ENCODE results near the gene PRKCH.

DNA sequence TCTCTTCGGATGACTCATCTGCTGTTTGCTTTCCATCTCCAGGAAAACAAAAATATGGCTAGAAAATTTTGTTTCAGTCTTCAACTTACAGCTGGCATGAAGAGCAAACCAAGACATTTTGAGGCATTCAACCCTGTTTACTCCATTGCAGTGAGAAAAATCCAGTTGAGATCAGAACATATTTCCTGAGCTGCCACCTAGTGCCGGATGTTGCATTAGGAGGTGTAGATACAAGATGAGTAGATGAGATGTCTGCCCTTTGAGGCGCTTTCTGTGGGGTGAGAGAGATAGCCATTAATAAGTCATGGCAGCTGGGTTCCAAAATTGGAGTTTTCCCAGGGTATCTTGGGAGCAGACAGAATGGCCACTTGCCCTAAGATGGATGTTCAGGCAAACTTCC is 171.1 kb downstream of the PRKCH start:
- TF ChIP-seq, protein P1, sequence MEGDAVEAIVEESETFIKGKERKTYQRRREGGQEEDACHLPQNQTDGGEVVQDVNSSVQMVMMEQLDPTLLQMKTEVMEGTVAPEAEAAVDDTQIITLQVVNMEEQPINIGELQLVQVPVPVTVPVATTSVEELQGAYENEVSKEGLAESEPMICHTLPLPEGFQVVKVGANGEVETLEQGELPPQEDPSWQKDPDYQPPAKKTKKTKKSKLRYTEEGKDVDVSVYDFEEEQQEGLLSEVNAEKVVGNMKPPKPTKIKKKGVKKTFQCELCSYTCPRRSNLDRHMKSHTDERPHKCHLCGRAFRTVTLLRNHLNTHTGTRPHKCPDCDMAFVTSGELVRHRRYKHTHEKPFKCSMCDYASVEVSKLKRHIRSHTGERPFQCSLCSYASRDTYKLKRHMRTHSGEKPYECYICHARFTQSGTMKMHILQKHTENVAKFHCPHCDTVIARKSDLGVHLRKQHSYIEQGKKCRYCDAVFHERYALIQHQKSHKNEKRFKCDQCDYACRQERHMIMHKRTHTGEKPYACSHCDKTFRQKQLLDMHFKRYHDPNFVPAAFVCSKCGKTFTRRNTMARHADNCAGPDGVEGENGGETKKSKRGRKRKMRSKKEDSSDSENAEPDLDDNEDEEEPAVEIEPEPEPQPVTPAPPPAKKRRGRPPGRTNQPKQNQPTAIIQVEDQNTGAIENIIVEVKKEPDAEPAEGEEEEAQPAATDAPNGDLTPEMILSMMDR (IDR thresholded peaks at IDR 0.05; ENCODE audit: poor library complexity, severe bottlenecking) = no peak
- TF ChIP-seq EZH2 (IDR thresholded peaks at IDR 0.05; ENCODE audit: borderline replicate concordance, insufficient read depth, low read length, poor library complexity, severe bottlenecking) (no peak), RAD21 (conservative IDR thresholded peaks at IDR 0.05) (no peak), POLR2AphosphoS5 (IDR thresholded peaks at IDR 0.05) (no peak), EP300 (conservative IDR thresholded peaks at IDR 0.05; ENCODE audit: poor library complexity, severe bottlenecking) (no peak), SMC3 (conservative IDR thresholded peaks at IDR 0.05; ENCODE audit: poor library complexity) (no peak), TAF1 (IDR thresholded peaks at IDR 0.05; ENCODE audit: low read depth) (no peak)
- TF ChIP-seq, protein P2, sequence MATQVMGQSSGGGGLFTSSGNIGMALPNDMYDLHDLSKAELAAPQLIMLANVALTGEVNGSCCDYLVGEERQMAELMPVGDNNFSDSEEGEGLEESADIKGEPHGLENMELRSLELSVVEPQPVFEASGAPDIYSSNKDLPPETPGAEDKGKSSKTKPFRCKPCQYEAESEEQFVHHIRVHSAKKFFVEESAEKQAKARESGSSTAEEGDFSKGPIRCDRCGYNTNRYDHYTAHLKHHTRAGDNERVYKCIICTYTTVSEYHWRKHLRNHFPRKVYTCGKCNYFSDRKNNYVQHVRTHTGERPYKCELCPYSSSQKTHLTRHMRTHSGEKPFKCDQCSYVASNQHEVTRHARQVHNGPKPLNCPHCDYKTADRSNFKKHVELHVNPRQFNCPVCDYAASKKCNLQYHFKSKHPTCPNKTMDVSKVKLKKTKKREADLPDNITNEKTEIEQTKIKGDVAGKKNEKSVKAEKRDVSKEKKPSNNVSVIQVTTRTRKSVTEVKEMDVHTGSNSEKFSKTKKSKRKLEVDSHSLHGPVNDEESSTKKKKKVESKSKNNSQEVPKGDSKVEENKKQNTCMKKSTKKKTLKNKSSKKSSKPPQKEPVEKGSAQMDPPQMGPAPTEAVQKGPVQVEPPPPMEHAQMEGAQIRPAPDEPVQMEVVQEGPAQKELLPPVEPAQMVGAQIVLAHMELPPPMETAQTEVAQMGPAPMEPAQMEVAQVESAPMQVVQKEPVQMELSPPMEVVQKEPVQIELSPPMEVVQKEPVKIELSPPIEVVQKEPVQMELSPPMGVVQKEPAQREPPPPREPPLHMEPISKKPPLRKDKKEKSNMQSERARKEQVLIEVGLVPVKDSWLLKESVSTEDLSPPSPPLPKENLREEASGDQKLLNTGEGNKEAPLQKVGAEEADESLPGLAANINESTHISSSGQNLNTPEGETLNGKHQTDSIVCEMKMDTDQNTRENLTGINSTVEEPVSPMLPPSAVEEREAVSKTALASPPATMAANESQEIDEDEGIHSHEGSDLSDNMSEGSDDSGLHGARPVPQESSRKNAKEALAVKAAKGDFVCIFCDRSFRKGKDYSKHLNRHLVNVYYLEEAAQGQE (IDR thresholded peaks at IDR 0.05; ENCODE audit: borderline replicate concordance) = no peak
